Lung (tissue), 12 donors: Measurements from ENCODE around the gene MEN1. TPM values are rescaled to one million over a fixed set of nuclear protein-coding genes. Genes with fewer than 3 reads are reported as not detected.

Experiments
- ATAC-seq: fragments of 200-7000 bp; cut with Tn5 transposase; one replicate; pipeline ENCODE4 v1.9.1; 2020; ENCODE audit warnings: moderate number of reproducible peaks; ENCODE audit not compliant: insufficient read depth, low FRiP score
- DNase-seq, 3 donors: peaks; one replicate each; pipeline ENCODE4 v3.0.0-alpha.2; 2013 to 2017
- H3K27ac ChIP-seq, 2 donors: one replicate each; pipeline ENCODE4 v1.5.1; 2013; ENCODE audit warnings: mild to moderate bottlenecking in 2 of 2, moderate library complexity in 2 of 2, control low read depth in 1 of 2, inconsistent platforms in 1 of 2, low read depth in 1 of 2, low read length in 1 of 2
- H3K27me3 ChIP-seq, 3 donors: one replicate each; pipeline ENCODE4 v1.5.1; 2013; ENCODE audit warnings: low read length in 2 of 3; ENCODE audit not compliant: control insufficient read depth in 3 of 3, insufficient read depth in 3 of 3
- H3K36me3 ChIP-seq, 4 donors: one replicate each; pipeline ENCODE4 v1.5.1; 2013; ENCODE audit warnings: low read length in 4 of 4, mild to moderate bottlenecking in 1 of 4, moderate library complexity in 1 of 4; ENCODE audit not compliant: control insufficient read depth in 4 of 4, insufficient read depth in 4 of 4
- H3K4me1 ChIP-seq, 5 donors: one replicate each; pipeline ENCODE4 v1.5.1; 2013; ENCODE audit warnings: low read length in 5 of 5, mild to moderate bottlenecking in 2 of 5, moderate library complexity in 1 of 5; ENCODE audit not compliant: control insufficient read depth in 5 of 5, insufficient read depth in 5 of 5
- H3K4me3 ChIP-seq: one replicate; pipeline ENCODE4 v1.5.1; 2013; ENCODE audit warnings: mild to moderate bottlenecking, control low read depth, moderate library complexity
- H3K9ac ChIP-seq, 2 donors: one replicate each; pipeline ENCODE4 v1.5.1; 2013; ENCODE audit warnings: low read length in 2 of 2, control low read depth in 1 of 2; ENCODE audit not compliant: insufficient read depth in 1 of 2
- H3K9me3 ChIP-seq, 4 donors: one replicate each; pipeline ENCODE4 v1.5.1; 2013; ENCODE audit warnings: low read length in 3 of 4, mild to moderate bottlenecking in 1 of 4, moderate library complexity in 1 of 4; ENCODE audit not compliant: control insufficient read depth in 4 of 4, insufficient read depth in 3 of 4
- WGBS, 2 donors: extraction: QIAGEN DNeasy Blood & Tissue Kit; methylation state at CpG; one replicate each; pipeline ENCODE4 v1.1.7; 2013; 5-methylcytosine and 5-hydroxymethylcytosine counted together
- polyA plus RNA-seq, 2 donors: library from polyadenylated mRNA; stranded (reverse); fragments of 200-250 nt; gene quantifications; one replicate each; pipeline ENCODE4 v1.2.1, GENCODE V29; 2013
- total RNA-seq, 2 donors: library from RNA; depleted of rRNA in 1 of 2; stranded (reverse); fragments of >200 nt in 1 of 2; gene quantifications; one replicate each; pipeline ENCODE4 v1.2.1, GENCODE V29; 2014 to 2021
- TF ChIP-seq, protein P1 (sequence below): IDR thresholded peaks from 2 replicates; pipeline ENCODE4 v1.5.1; 2012; ENCODE audit warnings: mild to moderate bottlenecking; ENCODE audit errors: control extremely low read depth, extremely low read depth
- donor health status: control.
- donor health status: control.
- donor health status: Bipolar disorder and iron deficiency.
- donor health status: healthy.
- donor health status: DM: yes; HTN: yes; CAD: no.

The MEN1 gene
- total and polyA plus RNA-seq, 4 donors, result 15.0 to 24.9 (median 18.6) TPM

DNA sequence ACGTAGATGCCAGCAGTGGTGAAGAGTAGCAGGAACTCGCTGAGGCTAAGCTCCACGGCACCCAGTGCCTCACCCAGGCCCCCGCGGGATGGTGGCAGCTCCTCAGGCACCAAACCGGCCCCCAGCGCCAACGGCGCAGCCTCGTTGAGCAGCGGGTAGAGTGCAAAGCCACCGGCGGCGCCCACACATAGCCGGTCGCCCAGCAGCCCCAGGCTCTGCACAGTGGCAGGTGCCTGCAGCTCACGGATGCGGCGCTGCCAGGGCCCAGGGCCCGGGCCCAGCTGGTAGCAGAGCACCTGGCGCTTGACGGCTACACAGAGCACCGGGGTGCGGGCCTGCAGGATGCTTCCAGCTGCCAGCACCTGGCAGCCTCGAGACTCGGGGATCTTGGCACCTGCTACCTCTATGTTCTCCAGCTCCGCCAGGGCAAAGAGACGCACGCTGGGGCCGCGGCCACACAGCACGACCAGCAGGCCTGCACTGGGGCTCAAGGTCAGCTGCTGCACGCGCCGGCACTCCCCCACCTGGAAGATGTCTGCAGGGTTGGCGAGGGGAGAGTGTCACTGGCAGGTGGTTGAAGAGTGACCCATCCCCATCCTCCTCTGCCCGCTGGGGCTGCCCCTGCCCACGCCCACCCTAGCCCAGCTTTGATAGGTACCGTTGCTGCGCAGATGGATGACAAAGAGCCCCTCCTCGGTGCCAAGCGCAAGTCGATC lies 19.3 kb upstream of the MEN1 start:
- Histone ChIP-seq H3K9me3 (no peaks in the 10 kb centered on the region), H3K27ac (no peak overlapping the region), H3K27me3 (no peaks in the 10 kb centered on the region), H3K9ac (no peak overlapping the region), H3K36me3 (peaks cover 0 to 25% (median 1%) of the 10 kb centered on the region in 4 donors), H3K4me1 (no peaks in the 10 kb centered on the region), H3K4me3 (no peak overlapping the region)
- ATAC-seq (no peak), DNase-seq (no peak)
- WGBS, 2 donors, result 94 to 96% methylated on average over 43 of the region's 43 CpGs
- TF ChIP-seq, protein P1, sequence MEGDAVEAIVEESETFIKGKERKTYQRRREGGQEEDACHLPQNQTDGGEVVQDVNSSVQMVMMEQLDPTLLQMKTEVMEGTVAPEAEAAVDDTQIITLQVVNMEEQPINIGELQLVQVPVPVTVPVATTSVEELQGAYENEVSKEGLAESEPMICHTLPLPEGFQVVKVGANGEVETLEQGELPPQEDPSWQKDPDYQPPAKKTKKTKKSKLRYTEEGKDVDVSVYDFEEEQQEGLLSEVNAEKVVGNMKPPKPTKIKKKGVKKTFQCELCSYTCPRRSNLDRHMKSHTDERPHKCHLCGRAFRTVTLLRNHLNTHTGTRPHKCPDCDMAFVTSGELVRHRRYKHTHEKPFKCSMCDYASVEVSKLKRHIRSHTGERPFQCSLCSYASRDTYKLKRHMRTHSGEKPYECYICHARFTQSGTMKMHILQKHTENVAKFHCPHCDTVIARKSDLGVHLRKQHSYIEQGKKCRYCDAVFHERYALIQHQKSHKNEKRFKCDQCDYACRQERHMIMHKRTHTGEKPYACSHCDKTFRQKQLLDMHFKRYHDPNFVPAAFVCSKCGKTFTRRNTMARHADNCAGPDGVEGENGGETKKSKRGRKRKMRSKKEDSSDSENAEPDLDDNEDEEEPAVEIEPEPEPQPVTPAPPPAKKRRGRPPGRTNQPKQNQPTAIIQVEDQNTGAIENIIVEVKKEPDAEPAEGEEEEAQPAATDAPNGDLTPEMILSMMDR, result no peak

DNA sequence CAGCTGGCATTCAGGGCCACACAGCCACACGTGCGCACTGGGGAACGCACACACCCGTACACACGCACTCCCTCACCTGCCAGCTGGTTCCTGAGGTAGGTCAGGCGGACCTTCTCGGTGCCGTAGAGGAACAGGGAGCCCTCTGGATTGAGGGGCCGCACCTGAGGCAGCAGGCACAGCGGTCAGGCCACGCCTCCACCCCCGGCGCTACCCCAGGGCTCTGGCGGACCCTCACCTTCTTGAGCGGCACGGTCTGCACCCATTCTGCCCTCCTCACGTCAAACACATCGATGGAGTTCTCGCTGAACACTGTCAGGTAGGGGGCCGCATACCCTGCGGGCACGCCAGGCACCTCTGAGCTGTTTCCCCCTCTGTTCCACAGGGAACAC lies 17.1 kb upstream of the MEN1 start:
- Histone ChIP-seq H3K27me3 (no peaks in the 10 kb centered on the region), H3K4me3 (no peak overlapping the region), H3K27ac (no peak overlapping the region), H3K36me3 (peaks cover 0 to 15% (median 1%) of the 10 kb centered on the region in 4 donors), H3K9ac (no peak overlapping the region), H3K4me1 (no peaks in the 10 kb centered on the region), H3K9me3 (no peaks in the 10 kb centered on the region)
- DNase-seq, result no peak
- TF ChIP-seq, protein P1, result no peak
- no peak for ATAC-seq
- WGBS, 2 donors, result 95 to 97% methylated on average over 22 of the region's 22 CpGs

DNA sequence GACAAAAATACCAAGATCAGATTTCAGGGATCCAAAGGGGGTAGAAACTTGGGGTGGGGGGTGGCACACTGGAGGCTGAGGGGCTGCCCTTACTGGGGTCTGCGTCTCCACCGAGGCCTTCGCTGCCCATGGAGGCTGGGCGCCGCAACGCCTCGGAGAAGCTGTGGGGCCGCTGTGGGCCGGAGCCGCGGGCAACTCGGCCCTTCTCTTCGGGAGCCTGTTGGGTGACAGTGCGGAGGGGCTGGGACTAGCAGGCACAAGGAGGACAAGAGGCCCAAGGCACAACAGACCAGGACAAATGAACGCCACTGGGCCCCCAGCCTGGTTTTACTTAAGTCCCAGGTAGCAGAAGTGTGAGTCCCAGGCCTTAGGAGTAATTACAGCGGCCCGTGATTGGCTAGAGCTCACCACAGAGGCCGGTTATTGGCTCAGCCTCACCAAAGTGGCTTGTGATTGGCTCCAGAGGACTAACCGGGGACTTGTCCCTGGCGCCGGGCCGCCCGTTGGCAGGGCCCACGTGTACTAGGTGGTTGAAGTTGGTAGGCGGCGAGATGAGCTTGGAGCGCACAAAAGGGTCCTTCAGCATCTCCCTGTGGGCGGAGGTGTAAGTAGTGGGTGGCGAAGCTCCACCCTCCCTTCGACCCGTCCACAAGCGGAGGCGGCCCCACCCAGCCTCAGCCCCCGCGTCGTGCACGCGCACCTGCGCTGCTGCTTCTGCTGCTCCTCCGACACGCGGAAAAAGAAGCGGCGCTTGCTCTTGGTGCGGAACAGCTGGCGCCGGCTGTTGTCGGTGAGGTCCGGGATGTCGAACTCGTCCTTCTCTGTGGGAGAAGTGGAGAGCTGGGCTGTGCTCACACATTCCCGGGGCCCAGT lies 16.5 kb upstream of the MEN1 start:
- ATAC-seq (no peak), DNase-seq (no peak)
- 92 to 96% methylated on average over 52 of the region's 52 CpGs for WGBS, 2 donors
- Histone ChIP-seq H3K4me1 (no peaks in the 10 kb centered on the region), H3K27ac (no peak overlapping the region), H3K27me3 (no peaks in the 10 kb centered on the region), H3K36me3 (peaks cover 0 to 9% (median 1%) of the 10 kb centered on the region in 4 donors), H3K9ac (no peak overlapping the region), H3K4me3 (no peak overlapping the region), H3K9me3 (no peaks in the 10 kb centered on the region)
- TF ChIP-seq, protein P1, result no peak
